Caco-2 (cell line): ENCODE measurements around the gene NR6A1. TPM values are rescaled to one million over a fixed set of nuclear protein-coding genes. Genes with fewer than 3 reads are reported as not detected.

Source experiments
- BruUV-seq: library from RNA; stranded (reverse); fragments of 400-500 nt; replicated peaks from 2 replicates; lab custom pipeline; 2021; lab: Mats Ljungman, UMichigan
- CTCF ChIA-PET: fragments of 300-600 bp; sonication (Branson Sonifier 250); formaldehyde crosslinking; loops from one replicate; lab custom pipeline; 2022; ENCODE audit warnings: antibody characterized with exemption; lab: Charles Lee
- POLR2A ChIA-PET: fragments of 300-600 bp; sonication (Branson Sonifier 250); formaldehyde crosslinking; loops from one replicate; lab custom pipeline; 2022; ENCODE audit warnings: antibody characterized with exemption; lab: Charles Lee
- DNase-seq, 2 experiments: peaks; one replicate each; pipeline versions ENCODE4 v3.0.0 to v3.0.0-alpha.2; 2020 to 2022
- H3K27me3 ChIP-seq: replicated peaks from 2 replicates; pipeline ENCODE4 v1.6.0; 2011; ENCODE audit warnings: low read length; ENCODE audit not compliant: control insufficient read depth, insufficient read depth
- H3K36me3 ChIP-seq: 2 replicates; pipeline ENCODE4 v1.5.1; 2011; ENCODE audit warnings: low read length; ENCODE audit not compliant: control insufficient read depth, insufficient read depth
- H3K4me1 ChIP-seq: fragments of 250-450 bp; sonication (Bioruptor Pico); 2 replicates; pipeline ENCODE4 v1.5.1; 2020; ENCODE audit warnings: mild to moderate bottlenecking
- H3K4me3 ChIP-seq: 2 replicates; pipeline ENCODE4 v1.5.1; 2011; ENCODE audit warnings: low read depth, mild to moderate bottlenecking, control low read depth, low read length
- H3K9me3 ChIP-seq: fragments of 250-450 bp; sonication (Bioruptor Pico); 2 replicates; pipeline ENCODE4 v1.5.1; 2020; ENCODE audit warnings: mild to moderate bottlenecking, moderate library complexity
- H3K27ac Mint-ChIP-seq: one replicate; pipeline ENCODE4 v1.8.0; 2022; ENCODE audit warnings: mixed read lengths; ENCODE audit not compliant: unreplicated experiment
- H3K27me3 Mint-ChIP-seq: one replicate; pipeline ENCODE4 v1.8.0; 2022; ENCODE audit warnings: mixed read lengths; ENCODE audit not compliant: insufficient read depth, unreplicated experiment
- H3K36me3 Mint-ChIP-seq: one replicate; pipeline ENCODE4 v1.8.0; 2022; ENCODE audit warnings: mild to moderate bottlenecking, mixed read lengths; ENCODE audit not compliant: insufficient read depth, unreplicated experiment
- H3K4me1 Mint-ChIP-seq: one replicate; pipeline ENCODE4 v1.8.0; 2022; ENCODE audit warnings: low read depth, mixed read lengths; ENCODE audit not compliant: unreplicated experiment
- H3K4me3 Mint-ChIP-seq: one replicate; pipeline ENCODE4 v1.8.0; 2022; ENCODE audit warnings: mild to moderate bottlenecking, moderate library complexity, mixed read lengths; ENCODE audit not compliant: unreplicated experiment
- H3K9me3 Mint-ChIP-seq: one replicate; pipeline ENCODE4 v1.8.0; 2022; ENCODE audit warnings: mixed read lengths; ENCODE audit not compliant: unreplicated experiment
- intact Hi-C: fragments of 100-400 bp; cut with micrococcal nuclease; formaldehyde crosslinking; loops from one replicate; pipeline ENCODE4 v1.10.0; 2022; ENCODE audit not compliant: unreplicated experiment
- total RNA-seq: library from RNA; stranded (reverse); gene quantifications from 2 replicates; pipeline ENCODE4 v1.2.3, GENCODE V29; 2022
- TF ChIP-seq, protein P1 (sequence below), 2 experiments: fragments of 200-600 bp in 1 of 2; IDR thresholded peaks; 1 replicate in 1 of 2; 2 replicates in 1 of 2; pipeline versions ENCODE4 v1.5.1 to v1.8.0; 2011 to 2022; ENCODE audit warnings: antibody characterized with exemption in 1 of 2, control low read depth in 1 of 2, inconsistent platforms in 1 of 2, low read depth in 1 of 2, low read length in 1 of 2, mild to moderate bottlenecking in 1 of 2, moderate library complexity in 1 of 2; ENCODE audit not compliant: insufficient read depth in 1 of 2, severe bottlenecking in 1 of 2, unreplicated experiment in 1 of 2

NR6A1 gene
- total RNA-seq, 1 experiment from 2014 or later: 33.6 TPM

DNA sequence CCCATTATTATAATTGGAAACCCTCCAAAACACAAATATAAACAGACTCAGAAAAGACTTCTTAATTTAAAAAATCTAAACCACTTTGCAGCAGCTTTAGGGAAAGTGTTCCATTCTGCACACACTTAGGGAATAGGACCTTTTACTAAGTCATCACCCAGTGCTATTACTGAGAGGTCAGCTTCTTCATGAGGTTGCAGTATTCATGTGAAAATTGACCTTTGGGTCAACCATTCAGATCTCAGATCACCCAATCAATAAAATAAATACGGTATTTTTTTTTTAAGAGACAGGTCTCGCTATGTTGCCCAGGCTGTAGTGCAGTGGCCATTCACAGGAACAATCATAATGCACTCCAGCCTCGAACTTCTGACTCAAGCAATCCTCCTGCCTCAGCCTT, 21.8 kb downstream of the NR6A1 start:
- H3K4me3 ChIP-seq: no peak overlapping the region
- DNase-seq: no peak
- TF ChIP-seq, protein P1, sequence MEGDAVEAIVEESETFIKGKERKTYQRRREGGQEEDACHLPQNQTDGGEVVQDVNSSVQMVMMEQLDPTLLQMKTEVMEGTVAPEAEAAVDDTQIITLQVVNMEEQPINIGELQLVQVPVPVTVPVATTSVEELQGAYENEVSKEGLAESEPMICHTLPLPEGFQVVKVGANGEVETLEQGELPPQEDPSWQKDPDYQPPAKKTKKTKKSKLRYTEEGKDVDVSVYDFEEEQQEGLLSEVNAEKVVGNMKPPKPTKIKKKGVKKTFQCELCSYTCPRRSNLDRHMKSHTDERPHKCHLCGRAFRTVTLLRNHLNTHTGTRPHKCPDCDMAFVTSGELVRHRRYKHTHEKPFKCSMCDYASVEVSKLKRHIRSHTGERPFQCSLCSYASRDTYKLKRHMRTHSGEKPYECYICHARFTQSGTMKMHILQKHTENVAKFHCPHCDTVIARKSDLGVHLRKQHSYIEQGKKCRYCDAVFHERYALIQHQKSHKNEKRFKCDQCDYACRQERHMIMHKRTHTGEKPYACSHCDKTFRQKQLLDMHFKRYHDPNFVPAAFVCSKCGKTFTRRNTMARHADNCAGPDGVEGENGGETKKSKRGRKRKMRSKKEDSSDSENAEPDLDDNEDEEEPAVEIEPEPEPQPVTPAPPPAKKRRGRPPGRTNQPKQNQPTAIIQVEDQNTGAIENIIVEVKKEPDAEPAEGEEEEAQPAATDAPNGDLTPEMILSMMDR (IDR thresholded peaks at IDR 0.05; ENCODE audit: insufficient read depth in 1 of 2, low read depth in 1 of 2, low read length in 1 of 2, severe bottlenecking in 1 of 2, unreplicated experiment in 1 of 2): no peak
- ChIA-PET CTCF (no interaction called here), POLR2A (no interaction called here)
- Mint-ChIP-seq H3K27ac (no peak overlapping the region), H3K27me3 (no peaks in the 10 kb centered on the region), H3K9me3 (no peaks in the 10 kb centered on the region), H3K4me3 (no peak overlapping the region), H3K4me1 (peaks cover 14% of the 10 kb centered on the region), H3K36me3 (no peaks in the 10 kb centered on the region)
- intact Hi-C loops: no loop called here
- no peaks in the 10 kb centered on the region for H3K36me3 ChIP-seq
- BruUV-seq: no TSS peak
- peaks cover 10% of the 10 kb centered on the region; the same call in 1 of the 2 replicates for H3K4me1 ChIP-seq
- H3K27me3 ChIP-seq: no peaks in the 10 kb centered on the region
- H3K9me3 ChIP-seq: no peaks in the 10 kb centered on the region

DNA sequence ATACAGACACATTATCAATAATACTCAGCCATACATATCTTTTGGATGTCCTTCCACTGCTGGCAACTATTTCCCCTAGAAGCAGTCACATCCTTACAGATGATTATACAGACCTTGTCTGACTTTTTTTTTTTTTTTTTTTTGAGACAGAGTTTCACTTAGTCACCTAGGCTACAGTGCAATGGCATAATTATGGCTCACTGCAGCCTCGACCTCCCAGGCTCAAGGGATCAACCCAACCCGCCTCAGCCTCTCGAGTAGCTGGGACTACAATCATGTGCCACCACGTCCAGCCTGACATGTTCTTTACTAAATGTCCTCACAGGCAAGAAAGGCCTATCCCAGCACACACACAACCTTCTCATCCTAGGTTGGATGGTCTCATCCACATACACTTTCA, 24.0 kb downstream of the NR6A1 start:
- no peak for DNase-seq
- no peaks in the 10 kb centered on the region for H3K9me3 ChIP-seq
- Mint-ChIP-seq H3K4me1 (peaks cover 8% of the 10 kb centered on the region), H3K27ac (no peak overlapping the region), H3K27me3 (no peaks in the 10 kb centered on the region), H3K36me3 (no peaks in the 10 kb centered on the region), H3K4me3 (no peak overlapping the region), H3K9me3 (no peaks in the 10 kb centered on the region)
- no peaks in the 10 kb centered on the region for H3K36me3 ChIP-seq
- no peak overlapping the region for H3K4me3 ChIP-seq
- no TSS peak for BruUV-seq
- ChIA-PET POLR2A (no interaction called here), CTCF (no interaction called here)
- no peaks in the 10 kb centered on the region for H3K27me3 ChIP-seq
- TF ChIP-seq, protein P1 (IDR thresholded peaks at IDR 0.05; ENCODE audit: insufficient read depth in 1 of 2, low read depth in 1 of 2, low read length in 1 of 2, severe bottlenecking in 1 of 2, unreplicated experiment in 1 of 2): no peak
- intact Hi-C loops: no loop called here
- H3K4me1 ChIP-seq: peaks cover 7% of the 10 kb centered on the region; the same call in 1 of the 2 replicates

DNA sequence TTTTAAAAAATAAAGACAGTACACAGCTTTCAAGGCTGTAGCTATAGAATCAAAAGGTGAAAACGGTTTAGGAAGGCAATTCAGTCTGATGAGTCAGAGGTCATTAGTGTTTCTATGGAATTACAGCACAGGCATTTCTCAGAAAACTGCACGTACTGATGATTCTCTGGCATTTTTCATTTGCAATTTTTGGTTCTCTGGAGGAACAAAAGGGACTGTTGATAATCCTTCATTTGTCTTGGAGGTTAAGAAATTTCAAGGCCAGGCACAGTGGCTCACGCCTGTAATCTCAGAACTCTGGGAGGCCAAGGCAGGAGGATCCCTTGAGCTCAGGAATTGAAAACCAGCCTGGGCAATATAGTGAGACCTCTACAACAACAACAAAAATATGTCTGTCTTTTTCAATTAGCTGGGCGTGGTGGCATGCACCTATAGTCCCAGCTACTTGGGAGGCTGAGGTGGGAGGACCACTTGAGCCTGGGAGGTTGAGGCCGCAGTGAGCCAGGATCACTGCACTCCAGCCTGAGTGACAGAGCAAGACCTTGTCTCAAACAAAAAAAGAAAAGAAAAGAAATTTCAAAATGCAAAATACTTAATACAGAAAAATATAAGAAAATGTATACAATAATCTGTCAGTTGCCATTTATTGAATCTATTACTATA, 27.3 kb downstream of the NR6A1 start:
- H3K4me3 Mint-ChIP-seq: no peak overlapping the region
- intact Hi-C loops: no loop called here
- H3K9me3 Mint-ChIP-seq: no peaks in the 10 kb centered on the region
- no TSS peak for BruUV-seq
- no peak for DNase-seq
- H3K27me3 ChIP-seq: no peaks in the 10 kb centered on the region
- TF ChIP-seq, protein P1 (IDR thresholded peaks at IDR 0.05; ENCODE audit: insufficient read depth in 1 of 2, low read depth in 1 of 2, low read length in 1 of 2, severe bottlenecking in 1 of 2, unreplicated experiment in 1 of 2): no peak
- H3K4me1 Mint-ChIP-seq: no peaks in the 10 kb centered on the region
- H3K27me3 Mint-ChIP-seq: no peaks in the 10 kb centered on the region
- ChIA-PET CTCF (no interaction called here), POLR2A (no interaction called here)
- no peaks in the 10 kb centered on the region for H3K4me1 ChIP-seq
- no peak overlapping the region for H3K27ac Mint-ChIP-seq
- no peaks in the 10 kb centered on the region; the same call in 1 of the 2 replicates for H3K9me3 ChIP-seq
- H3K36me3 ChIP-seq: no peaks in the 10 kb centered on the region
- no peak overlapping the region for H3K4me3 ChIP-seq
- no peaks in the 10 kb centered on the region for H3K36me3 Mint-ChIP-seq
